GM11168 (cell line): ENCODE results near the gene DGKQ.

Source experiments
- in situ Hi-C: fragments of 300-500 bp; cut with MboI; formaldehyde crosslinking; loops from one replicate; pipeline ENCODE4 v1.12.0; 2022; ENCODE audit warnings: low sequenced_read_pairs; ENCODE audit not compliant: unreplicated experiment

DGKQ gene

DNA sequence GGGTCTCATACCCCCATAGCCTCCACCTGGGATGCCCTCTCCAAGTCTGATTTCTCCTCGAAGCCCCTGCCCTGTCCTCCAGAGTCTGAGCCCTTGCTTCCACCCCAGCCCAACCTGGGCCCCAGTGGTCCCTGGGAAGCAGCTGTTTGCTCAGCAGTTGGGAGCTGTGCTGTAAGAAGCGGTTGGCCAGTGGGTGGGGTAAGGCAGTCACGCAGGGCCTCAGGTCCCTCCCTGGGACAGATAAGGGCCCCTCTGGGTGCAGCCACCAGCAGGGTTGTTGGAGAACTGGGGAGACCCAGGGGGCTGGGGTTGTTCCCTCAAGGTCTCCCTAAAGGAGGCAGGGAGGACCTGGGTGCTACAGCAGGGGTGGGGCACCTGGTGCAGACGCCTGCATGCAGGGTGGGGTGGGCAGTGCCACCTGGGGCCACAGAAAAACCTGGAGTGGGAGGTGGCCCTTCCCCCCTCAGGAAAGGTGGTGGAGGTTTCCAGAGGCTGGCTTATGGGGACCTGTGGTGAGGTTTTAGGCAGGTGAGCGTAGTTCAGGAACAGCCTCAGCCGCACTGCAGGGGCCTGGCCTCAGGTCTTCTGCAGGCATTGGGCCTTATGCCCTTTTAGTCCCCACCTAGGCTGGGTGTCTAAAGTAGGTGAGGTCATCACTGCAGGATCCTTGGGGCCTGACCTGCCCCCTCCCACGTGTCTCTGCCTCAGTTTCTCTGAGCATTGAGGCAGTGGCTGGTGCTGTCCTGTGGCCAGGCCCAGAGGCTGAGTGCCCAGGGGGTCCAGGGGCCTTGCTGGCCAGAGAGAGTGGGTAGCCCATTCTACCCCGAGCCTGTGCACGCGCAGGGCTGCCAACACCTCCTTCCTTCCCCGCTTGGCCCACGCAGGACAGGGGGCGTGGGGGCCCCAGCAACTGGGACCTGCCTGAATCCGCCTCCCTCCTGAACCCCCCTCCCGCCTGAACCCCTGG lies 22.9 kb upstream of the DGKQ start:
- in situ Hi-C loops = no loop called here

DNA sequence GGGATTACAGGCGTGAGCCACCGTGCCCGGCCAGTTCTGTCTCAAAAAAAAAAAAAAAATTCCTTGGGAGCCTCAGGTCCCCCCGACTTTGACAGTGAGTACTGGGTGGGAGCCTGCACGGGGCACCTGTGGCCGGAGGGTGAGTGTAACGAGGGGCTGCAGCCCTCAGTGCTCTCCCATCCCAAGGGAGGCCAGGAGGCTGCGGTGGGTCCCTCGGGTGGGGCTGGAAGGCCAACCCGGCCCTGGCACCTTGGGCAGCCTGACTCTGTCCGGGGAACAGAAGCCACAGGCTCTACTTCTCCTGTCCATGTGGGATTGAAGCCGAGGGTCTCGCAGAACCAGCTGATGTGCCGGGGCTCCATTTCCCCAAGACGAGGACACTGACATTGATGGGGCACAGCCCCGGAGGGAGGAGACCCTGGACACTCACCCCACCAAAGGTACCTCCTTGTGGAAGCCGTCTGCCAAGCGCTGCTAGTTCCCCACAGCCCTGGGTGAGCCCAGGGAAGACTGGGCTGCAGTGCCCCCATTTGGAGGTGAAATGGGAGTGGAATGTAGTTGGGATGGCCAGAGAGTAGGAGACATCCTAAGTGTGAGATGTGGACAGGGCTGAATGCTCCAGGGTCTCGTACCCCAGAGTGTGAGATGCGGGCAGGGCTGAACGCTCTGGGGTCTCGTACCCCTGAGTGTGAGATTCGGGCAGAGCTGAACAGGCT lies 22.1 kb upstream of the DGKQ start:
- in situ Hi-C loops = no loop called here

DNA sequence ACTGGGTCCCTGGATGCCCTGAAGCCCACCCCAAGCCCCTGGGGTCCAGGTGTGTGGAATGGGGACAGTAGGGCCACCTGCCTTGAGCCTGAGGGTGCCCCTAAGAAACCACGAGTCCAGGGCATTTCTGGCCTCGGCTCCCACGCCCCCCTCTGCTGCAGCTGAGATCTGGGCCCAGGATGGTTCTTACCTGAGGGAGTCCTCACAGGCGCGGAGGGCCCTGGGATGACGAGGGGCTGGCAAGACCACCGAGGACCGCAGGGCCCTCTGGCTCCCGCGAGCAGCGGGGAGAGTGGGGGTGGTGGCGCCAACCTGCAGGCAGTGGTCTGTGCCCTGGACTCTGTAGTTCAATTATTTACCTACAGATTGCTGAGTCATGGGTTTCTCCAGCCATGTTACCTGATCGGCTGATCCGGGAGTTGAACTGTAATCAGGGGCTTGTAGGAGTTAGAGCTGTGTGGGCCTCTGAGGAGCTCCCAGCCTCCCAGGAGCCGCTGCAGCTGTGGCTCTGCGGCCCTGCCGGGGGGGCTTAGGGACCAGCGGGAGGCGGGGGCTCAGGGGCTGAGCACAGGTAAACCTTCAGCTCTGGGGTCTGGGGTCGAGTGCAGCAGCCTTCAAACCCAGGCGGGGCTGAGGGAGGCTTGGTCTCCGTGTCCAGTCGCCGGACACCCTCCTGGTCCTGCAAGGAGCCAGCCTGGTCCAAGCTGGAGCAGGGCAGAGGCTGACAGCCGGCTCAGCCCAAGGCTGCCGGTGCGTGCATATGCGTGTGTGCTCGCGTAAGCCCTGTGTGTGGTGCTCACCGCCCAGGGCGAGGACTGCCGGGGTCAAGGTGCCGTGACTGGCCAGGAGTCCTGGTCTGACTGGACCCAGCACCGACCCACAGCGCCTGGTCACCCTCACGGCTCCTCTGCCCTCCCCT lies 20.0 kb upstream of the DGKQ start, which contains the start of gene SLC26A1:
Gene SLC26A1, minus strand, starts transcription at position 294 of the 919 bp plus-strand sequence. CDS start 1,701 bp downstream, outside the sequence.
- in situ Hi-C loops = no loop called here

DNA sequence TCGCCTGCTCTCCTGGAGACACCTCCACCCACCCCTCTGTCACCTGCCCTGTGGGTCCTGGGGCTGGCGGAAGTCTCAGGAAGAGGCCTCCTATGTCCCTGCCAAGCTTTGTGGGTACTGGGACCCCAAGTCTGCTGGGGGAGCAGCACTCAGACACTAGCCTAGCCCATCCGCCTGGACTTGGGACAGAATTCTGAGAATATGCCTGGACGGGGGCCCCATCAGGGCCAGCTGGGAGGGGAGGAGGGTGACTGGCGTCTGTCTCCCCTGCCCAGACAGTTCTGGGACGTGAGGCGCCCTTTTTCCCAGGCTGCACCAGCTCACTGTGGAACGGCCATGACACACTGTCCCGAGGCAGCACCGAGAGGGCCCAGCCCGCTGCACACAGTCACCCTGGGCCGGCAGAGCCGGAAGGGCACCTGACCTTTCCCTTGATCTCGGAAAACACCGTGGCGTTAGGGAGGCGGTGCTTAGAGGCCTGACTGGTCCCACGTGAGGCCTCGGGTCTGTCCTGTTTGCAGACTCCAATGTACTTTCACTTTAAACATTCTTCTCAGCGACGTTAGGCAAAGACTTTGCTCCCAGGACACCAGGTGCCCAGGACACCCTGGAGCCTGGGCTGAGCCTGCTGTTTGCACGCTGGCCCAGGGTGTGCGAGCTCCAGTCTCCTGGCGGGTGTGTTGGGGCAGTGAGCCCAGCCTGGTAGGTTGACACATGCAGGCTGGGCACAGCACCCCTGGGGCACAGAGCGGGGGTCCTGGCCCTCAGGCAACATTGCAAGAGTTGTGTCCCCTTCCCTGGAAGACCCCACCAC lies 19.1 kb upstream of the DGKQ start:
- in situ Hi-C loops = no loop called here

DNA sequence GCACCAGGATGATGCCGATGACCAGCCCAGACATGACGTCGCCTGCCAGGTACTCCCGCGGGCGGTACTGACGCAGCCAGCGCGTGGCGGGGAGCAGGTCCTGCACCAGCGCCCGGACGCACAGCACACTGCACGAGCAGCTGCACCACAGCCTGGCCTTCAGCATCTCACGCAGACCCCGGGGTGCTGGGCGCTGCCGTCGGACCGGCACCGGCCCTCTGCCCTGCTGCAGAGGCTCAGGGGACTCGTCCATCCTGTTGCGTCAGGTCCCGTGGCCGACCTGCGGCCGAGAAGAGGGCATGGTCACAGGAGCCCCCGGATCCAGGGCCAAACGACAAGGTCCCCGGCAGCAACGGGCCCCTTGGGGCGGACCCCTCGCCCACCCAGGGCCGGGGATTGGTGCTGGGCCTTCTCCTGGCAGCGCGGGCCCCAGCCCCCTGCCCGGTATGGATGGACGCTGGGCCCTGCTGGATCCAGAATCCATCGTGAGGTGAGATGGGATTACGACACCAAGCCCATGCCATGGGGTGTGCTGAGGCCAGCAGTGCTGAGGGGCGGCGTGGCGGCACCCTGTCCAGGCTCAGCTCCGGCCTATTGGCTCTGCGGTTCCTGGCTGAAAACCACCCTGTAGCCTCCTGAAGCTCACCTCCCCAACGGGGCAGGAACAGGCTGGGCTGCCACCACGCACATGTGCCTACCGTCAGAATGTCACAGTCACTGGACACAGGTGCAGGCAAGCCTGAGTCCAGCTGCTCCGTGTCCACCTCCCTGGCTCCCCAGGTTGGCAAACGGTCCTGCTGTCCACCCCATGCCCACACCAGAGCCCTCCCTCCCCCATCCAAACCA lies 18.3 kb upstream of the DGKQ start:
- in situ Hi-C loops = no loop called here

DNA sequence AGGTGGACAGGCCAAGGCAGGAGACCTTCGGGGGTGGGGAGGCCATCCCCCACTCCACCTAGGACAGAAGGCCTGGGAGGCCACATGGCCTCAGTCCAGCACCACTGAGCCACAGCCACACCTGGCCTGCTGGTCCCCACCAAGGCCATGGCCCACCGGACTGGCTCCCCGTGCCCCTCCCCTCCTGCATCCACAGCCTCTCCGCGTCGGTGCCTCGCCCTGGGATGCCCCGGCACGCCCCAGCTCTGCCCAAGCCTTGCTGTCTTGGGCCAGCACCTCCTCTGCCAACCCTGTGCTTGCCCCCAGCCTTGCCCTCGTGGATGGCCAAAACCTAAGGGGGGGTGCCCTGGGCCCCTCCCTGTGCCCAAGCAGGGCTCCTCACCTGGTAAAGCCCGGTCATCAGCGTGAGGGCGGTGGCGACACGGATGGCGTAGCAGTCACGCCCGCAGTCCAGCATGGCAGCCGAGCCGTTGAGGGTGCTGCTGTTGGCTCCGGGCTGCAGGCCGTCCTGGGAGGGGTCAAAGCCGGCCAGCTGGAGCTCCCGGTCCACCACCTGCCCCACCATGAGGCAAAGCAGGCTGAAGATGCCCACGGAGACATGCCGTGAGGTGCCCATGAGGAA lies 17.5 kb upstream of the DGKQ start:
- in situ Hi-C loops = no loop called here

DNA sequence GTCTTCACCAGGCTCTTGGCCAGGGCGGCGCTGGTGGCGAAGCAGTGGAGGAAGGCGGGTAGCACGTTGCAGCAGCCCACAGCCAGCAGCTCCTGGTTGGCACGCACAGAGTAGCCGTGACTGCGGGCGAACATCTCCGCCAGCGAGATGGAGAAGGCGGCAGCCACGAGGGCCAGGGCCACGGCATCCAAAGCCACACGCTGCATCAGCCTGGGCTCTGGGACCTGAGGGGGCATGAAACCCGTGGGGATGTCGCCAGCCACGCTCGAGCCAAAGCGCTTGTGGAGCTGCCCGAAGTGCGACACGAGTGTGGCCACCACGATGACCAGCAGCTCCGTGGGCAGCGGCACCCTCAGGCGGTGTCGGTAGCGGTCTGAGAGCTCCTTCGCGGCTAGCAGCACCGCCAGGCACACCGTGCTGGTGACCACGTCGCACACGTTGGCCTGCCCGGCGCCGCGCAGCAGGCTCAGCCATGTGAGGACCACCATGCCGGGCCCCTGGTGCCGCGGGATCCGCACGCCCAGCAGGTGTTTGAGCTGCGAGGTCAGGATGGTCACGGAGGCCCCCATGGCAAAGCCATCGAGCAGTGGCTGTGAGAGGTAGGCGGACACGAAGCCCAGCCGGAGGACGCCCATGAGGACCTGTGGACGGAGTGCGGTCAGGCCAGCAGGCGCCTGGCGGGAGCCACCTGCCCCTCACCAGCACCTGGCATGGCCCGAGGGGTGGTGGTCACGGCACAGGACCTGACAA lies 16.5 kb upstream of the DGKQ start:
- in situ Hi-C loops = no loop called here

DNA sequence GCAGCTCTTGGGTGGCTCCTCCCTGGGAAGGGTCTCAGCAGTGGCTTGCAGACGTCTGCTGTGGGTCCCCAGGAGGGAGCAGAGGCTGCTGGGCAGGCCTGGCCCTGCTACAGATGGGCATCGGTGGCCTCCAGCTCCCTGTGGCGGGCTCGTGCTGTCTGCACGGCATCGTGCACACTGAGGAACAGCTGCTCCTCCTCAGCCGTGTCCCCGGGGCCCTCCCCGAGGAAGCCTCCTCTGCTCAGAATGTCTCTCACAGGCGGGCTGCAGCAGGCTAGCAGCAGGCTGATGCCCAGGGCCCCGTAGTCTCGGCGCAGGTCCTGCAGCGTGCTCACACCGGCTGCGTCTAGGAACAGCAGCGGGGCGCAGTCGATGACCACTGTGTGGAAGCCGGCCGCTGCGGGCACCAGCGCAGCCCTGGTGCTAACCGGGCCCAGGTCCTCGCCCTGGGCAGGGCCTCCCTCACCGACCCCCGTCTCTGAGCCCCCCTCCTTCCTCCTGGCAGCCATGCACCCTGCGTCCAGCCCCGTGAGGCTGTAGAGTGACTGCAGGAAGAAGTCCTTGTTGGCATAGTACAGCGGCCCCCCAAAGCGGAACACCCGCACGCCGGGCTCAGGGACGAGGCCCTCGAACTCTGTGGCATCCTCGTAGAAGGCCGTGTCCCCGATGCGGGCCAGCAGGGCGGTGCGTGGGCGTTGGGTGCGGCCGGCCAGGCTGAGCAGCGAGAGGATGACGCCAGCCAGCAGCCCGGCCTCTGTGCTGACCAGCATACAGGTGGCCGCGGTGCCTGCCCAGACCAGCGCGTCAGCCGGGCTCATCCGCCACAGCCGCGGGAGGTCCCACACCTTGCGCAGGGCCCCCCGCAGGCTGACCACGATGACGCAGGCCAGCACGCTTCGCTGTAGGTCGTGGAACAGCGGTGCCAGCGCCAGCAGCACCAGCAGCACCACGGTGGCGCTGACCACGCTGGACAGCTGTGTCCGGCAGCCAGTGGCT lies 15.7 kb upstream of the DGKQ start:
- in situ Hi-C loops = no loop called here

DNA sequence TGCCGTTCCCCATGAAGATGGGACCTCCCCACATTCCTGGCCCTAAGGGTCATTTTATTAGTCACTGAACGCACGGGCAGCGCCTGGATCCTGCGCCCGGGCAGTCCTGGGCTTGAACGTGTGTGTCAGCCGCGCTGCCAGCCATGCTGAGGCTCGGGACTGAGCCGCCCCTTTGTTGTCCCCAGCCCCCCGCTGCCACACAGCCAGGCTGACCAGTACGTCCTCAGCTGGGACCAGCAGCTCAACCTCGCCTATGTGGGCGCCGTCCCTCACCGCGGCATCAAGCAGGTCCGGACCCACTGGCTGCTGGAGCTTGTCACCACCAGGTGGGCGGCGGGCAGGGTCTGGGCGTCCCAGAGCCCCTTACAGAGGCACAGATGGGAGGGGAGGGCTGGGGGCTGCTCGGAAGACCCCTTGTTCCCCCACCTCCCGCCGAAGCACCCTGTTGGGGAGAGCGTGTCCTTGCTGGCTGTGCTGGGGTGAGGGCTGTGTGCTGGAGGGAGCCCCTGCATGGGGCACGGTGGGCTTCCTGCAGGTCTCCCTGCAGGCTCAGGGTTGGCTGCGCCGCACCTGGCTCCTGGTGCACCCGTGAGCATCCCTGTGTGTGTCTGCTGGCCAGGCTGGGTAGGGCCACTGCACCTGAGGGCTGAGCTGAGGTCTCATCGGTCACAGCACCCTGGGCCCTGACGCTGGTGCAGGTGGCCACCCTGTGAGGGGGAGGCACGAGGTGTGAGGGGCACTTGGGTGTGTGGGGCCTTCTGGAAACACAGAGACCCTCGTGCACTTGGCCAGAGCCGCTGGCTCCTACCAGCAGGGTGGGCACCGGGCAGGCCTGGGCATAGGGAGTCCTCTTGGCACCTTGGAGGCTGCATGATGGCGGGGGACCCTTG lies 14.5 kb upstream of the DGKQ start:
- in situ Hi-C loops = no loop called here

DNA sequence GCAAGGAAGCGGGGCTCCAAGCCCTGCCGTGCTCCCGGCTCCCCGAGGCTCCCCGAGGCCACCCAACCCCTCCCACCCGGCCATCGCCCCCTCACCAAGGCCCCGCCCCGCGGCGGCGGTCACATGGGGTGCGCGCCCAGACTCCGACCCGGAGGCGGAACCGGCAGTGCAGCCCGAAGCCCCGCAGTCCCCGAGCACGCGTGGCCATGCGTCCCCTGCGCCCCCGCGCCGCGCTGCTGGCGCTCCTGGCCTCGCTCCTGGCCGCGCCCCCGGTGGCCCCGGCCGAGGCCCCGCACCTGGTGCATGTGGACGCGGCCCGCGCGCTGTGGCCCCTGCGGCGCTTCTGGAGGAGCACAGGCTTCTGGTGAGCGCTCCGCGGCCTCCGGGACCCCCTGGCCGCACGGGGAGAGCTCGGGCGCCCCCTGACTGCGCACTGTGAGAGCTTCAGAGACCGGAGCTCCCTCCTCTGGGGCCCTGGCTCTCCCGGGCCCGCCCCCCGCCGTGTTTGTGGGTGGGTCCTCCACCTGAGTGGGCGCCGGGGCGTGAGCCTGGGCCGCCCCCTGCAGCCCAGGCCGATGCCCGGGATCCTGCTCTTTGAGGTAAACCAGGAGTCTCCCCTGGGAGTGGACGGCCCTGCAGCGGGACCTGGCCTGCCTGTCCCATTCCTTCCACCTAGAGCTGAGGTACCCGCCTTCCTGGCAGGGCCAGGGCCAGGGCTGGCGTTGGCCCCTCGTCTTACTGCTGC lies 13.7 kb upstream of the DGKQ start, which contains the start of gene IDUA:
Gene IDUA, plus strand, starts transcription at position 166 of the 745 bp plus-strand sequence. Its CDS starts 41 bp downstream, at position 207.
- in situ Hi-C loops = no loop called here

DNA sequence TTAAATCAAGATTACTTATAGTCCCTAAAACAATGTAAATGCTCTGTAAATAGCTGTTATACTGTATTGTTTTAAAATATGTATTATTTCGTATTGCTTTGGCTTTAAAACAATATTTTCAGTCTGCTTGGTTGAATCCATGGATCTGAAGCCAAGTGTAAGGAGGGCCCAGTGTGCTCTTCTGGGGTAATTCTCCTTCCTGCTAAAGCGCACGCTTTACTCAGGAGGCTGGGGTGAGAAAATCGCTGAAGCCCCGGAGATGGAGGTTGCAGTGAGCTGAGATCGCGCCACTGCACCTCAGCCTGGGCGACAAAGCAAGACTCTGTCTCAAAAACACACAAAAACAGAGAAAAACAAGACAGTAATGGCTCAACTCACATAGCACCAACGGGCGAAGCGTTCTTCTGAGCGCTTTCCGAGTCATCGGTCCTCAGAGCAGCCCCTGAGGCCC lies 13.1 kb upstream of the DGKQ start:
- in situ Hi-C loops = no loop called here

DNA sequence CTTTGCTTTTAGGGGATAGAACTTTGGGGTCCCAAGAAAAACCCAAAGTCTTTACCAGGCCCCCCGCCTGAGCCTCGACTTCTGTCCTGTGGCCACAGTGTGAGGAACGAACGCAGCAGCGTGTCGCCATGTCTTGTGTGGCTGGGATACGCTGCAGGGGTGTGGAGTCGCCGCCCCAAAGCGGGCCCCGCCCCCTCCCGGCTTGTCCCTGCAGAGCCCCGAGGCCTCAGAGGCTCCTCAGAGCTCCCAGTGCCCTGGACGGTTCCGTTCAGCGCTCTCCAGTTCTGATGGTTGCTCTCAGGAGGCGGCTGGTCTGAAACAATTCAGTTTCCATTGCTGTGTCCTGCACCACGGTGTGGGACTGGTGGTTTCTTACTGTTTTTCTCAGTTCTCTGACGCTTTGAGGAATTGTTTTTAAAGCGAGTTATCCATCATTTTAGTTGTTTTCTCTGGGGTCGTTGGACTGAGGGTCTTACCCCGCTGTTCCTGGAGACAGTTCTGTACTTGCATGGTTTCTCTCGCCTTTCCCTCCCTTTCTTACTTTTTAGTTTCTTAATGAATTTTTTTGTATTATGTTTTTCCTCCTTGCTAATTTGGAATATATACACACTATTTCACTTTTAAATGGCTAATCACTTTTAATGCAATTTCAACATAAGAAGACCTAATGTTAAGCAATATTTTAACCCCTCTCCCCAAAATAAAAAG lies 11.9 kb upstream of the DGKQ start:
- in situ Hi-C loops = no loop called here

DNA sequence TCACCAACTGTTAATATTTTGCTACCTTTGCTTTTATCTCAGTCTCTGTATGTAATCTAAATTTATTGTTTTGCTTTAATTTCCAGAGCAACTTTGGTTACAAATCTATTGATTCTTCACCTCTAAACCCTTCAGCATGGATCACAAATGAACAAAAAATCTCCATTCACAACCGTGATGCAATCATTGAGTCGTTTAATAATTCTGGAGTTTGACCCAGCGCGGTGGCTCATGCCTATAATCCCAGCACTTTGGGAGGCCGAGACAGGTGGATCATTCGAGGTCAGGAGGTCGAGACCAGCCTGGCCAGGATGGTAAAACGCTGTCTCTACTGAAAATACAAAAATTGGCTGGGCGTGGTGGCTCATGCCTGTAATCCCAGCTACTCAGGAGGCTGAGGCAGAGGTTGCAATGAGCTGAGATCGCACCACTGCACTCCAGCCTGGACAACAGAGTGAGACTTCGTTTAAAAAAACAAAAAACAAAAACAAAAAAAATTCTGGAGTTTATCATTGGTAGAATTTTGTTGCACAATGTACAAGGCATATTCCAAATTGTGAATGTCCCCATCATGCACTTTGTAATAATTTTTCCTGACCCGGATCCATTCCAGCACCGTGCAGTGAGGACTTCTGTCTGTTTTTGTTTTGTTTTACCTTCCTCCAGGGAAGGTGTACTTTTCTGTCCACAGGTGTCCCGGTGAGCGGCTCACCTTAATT lies 11.1 kb upstream of the DGKQ start:
- in situ Hi-C loops = no loop called here
